Smooth muscle cell (in vitro differentiated cells): ENCODE data around the gene KCNG2. TPM values are rescaled to one million over a fixed set of nuclear protein-coding genes. Genes with fewer than 3 reads are reported as not detected.

ENCODE experiments used
- DNase-seq: peaks from one replicate; lab custom pipeline; 2025; ENCODE audit not compliant: unreplicated experiment; lab: John Stamatoyannopoulos, UW
- H2AFZ ChIP-seq: fragments of 200-600 bp; sonication (generic); 2 replicates; pipeline ENCODE4 v1.6.0; 2016; ENCODE audit warnings: antibody characterized with exemption, low read depth, mild to moderate bottlenecking
- H3F3A ChIP-seq: fragments of 200-600 bp; sonication (generic); 2 replicates; pipeline ENCODE4 v1.6.0; 2017; ENCODE audit warnings: antibody characterized with exemption, low read depth
- H3K27ac ChIP-seq: fragments of 200-600 bp; sonication (generic); 2 replicates; pipeline ENCODE4 v1.5.1; 2016; ENCODE audit warnings: low read depth, mild to moderate bottlenecking
- H3K27me3 ChIP-seq: fragments of 200-600 bp; sonication (generic); 2 replicates; pipeline ENCODE4 v1.6.1; 2016; ENCODE audit warnings: low read depth, mild to moderate bottlenecking
- H3K36me3 ChIP-seq: fragments of 200-600 bp; sonication (generic); 2 replicates; pipeline ENCODE4 v1.5.1; 2016; ENCODE audit warnings: low read depth
- H3K4me1 ChIP-seq: fragments of 200-600 bp; sonication (generic); 2 replicates; pipeline ENCODE4 v1.5.1; 2016; ENCODE audit warnings: low read depth
- H3K4me2 ChIP-seq: fragments of 200-600 bp; sonication (generic); 2 replicates; pipeline ENCODE4 v1.6.0; 2016; ENCODE audit warnings: mild to moderate bottlenecking
- H3K4me3 ChIP-seq: fragments of 200-600 bp; sonication (generic); 2 replicates; pipeline ENCODE4 v1.5.1; 2016; ENCODE audit warnings: mild to moderate bottlenecking
- H3K79me2 ChIP-seq: fragments of 200-600 bp; sonication (generic); 2 replicates; pipeline ENCODE4 v1.6.0; 2016; ENCODE audit warnings: low read depth, mild to moderate bottlenecking
- H3K9ac ChIP-seq: fragments of 200-600 bp; sonication (generic); 2 replicates; pipeline ENCODE4 v1.6.0; 2016; ENCODE audit warnings: low read depth
- H3K9me3 ChIP-seq: fragments of 200-600 bp; sonication (generic); replicated peaks from 2 replicates; pipeline ENCODE4 v1.5.1; 2016; ENCODE audit warnings: low read depth
- H4K20me1 ChIP-seq: fragments of 200-600 bp; sonication (generic); 2 replicates; pipeline ENCODE4 v1.6.0; 2016; ENCODE audit warnings: low read depth
- CTCF ChIP-seq: fragments of 200-600 bp; sonication (generic); IDR thresholded peaks from 2 replicates; pipeline ENCODE4 v1.5.1; 2017; ENCODE audit warnings: borderline replicate concordance, mild to moderate bottlenecking, antibody characterized with exemption; ENCODE audit not compliant: insufficient read depth, poor library complexity, severe bottlenecking
- WGBS: methylation state at CpG from one replicate; pipeline ENCODE4 v1.1.7; 2016; ENCODE audit warnings: low lambda C conversion rate; 5-methylcytosine and 5-hydroxymethylcytosine counted together
- polyA plus RNA-seq: library from polyadenylated mRNA; unstranded; fragments of >200 nt; fragmentation: Nextera tagmentation; extraction: Ambion mirVana; gene quantifications from 2 replicates; pipeline ENCODE4 v1.2.1, GENCODE V29; 2016
- total RNA-seq: library from RNA; depleted of rRNA; stranded (reverse); fragments of >200 nt; gene quantifications from 2 replicates; pipeline ENCODE4 v1.2.3, GENCODE V29; 2014

The KCNG2 gene
- total and polyA plus RNA-seq, 2 experiments from 2014 or later, result 0.17 TPM; not detected in 1

- peaks cover 7% of the 10 kb centered on the region for H3K27me3 ChIP-seq
- H3K4me2 ChIP-seq, result no peak overlapping the region
- 95% methylated on average over 12 of the region's 12 CpGs for WGBS
- no peaks in the 10 kb centered on the region for H3K79me2 ChIP-seq
- H3K4me3 ChIP-seq, result no peak overlapping the region
- no peak overlapping the region for H3K27ac ChIP-seq
- no peaks in the 10 kb centered on the region for H3K36me3 ChIP-seq
- H3K4me1 ChIP-seq, result no peaks in the 10 kb centered on the region
- H3F3A ChIP-seq, result no peaks in the 10 kb centered on the region
- no peaks in the 10 kb centered on the region for H4K20me1 ChIP-seq
- no peaks in the 10 kb centered on the region for H3K9me3 ChIP-seq
- DNase-seq, result no peak
- H3K9ac ChIP-seq, result no peak overlapping the region
- H2AFZ ChIP-seq, result no peak overlapping the region
- TF ChIP-seq CTCF, result no peak
Measured at GRCh38 chr18:79823120-79823519, 25.4 kb downstream of the KCNG2 start.

DNA sequence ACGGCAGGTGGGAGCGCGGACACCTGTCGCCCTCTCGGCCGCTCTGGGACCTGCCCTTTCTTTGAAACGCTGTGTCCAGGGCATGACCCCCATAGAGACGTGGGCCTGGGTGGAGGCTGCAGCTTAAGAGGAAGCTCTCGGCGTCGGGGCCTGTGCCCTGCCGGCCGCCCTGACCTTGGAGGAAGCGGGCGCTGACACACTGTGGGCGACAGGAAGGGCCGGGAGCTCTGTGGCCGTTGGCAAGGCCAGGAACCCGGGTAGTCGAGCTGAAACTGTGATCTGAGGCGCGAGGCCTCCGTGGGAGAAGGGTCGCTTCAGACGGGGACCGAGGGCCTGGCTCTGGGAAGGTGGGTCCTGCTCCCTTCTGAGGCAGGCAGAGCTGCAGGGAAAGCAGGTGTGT lies 28.2 kb downstream of the KCNG2 start:
- H4K20me1 ChIP-seq, result no peaks in the 10 kb centered on the region
- H3K9ac ChIP-seq, result no peak overlapping the region
- 92% methylated on average over 26 of the region's 26 CpGs for WGBS
- H3K27ac ChIP-seq, result no peak overlapping the region
- no peaks in the 10 kb centered on the region for H3K79me2 ChIP-seq
- no peaks in the 10 kb centered on the region for H3K4me1 ChIP-seq
- H3K9me3 ChIP-seq, result no peaks in the 10 kb centered on the region
- H3F3A ChIP-seq, result no peaks in the 10 kb centered on the region
- no peak overlapping the region for H2AFZ ChIP-seq
- no peaks in the 10 kb centered on the region for H3K27me3 ChIP-seq
- DNase-seq, result no peak
- H3K4me2 ChIP-seq, result no peak overlapping the region
- TF ChIP-seq CTCF, result no peak
- no peak overlapping the region for H3K4me3 ChIP-seq
- H3K36me3 ChIP-seq, result no peaks in the 10 kb centered on the region

GRCh38 chr18:79826966-79827365 lies 29.2 kb downstream of the KCNG2 start:
- no peak overlapping the region for H2AFZ ChIP-seq
- no peaks in the 10 kb centered on the region for H4K20me1 ChIP-seq
- no peak overlapping the region for H3K4me2 ChIP-seq
- no peak overlapping the region for H3K27ac ChIP-seq
- H3K4me3 ChIP-seq, result no peak overlapping the region
- H3K9me3 ChIP-seq, result no peaks in the 10 kb centered on the region
- H3K36me3 ChIP-seq, result no peaks in the 10 kb centered on the region
- 88% methylated on average over 18 of the region's 18 CpGs for WGBS
- H3F3A ChIP-seq, result no peaks in the 10 kb centered on the region
- no peaks in the 10 kb centered on the region for H3K79me2 ChIP-seq
- no peak for DNase-seq
- TF ChIP-seq CTCF, result no peak
- no peaks in the 10 kb centered on the region for H3K27me3 ChIP-seq
- H3K9ac ChIP-seq, result no peak overlapping the region
- H3K4me1 ChIP-seq, result no peaks in the 10 kb centered on the region

GRCh38 chr18:79828258-79828657 lies 30.5 kb downstream of the KCNG2 start:
- TF ChIP-seq CTCF, result no peak
- Histone ChIP-seq H3K27ac (no peak overlapping the region), H3F3A (no peaks in the 10 kb centered on the region), H3K9me3 (no peaks in the 10 kb centered on the region), H2AFZ (no peak overlapping the region), H3K4me1 (no peaks in the 10 kb centered on the region), H3K79me2 (no peaks in the 10 kb centered on the region), H3K27me3 (no peaks in the 10 kb centered on the region), H3K9ac (no peak overlapping the region), H3K4me2 (no peak overlapping the region), H4K20me1 (no peaks in the 10 kb centered on the region), H3K4me3 (no peak overlapping the region), H3K36me3 (no peaks in the 10 kb centered on the region)
- no peak for DNase-seq
- WGBS, result 89% methylated on average over 5 of the region's 5 CpGs
